ENCODE measurements around the gene STUM. TPM values are rescaled to one million over a fixed set of nuclear protein-coding genes. Genes with fewer than 3 reads are reported as not detected.

Gene STUM
- total and polyA plus RNA-seq, 2 experiments from 2014 or later = 0.23 to 1.3 TPM

DNA sequence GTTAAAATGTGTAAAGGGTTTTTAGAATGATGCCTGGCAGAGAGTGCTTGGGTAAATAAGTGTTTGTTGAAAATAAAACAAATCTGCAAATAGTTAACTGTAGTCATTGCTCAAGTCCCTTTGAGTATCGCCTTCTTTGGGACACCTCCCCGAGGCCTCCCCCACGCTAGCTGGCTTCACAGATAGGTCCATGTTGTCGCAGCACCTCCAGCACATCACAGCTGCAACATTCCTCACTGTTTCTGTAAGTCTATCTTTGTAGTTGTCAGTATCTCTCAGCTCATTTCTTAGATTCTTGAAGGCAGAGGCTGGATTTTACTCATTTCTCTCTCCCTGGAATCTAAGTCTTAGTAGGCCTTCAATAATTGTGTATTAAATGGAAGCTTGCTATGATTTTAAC is 1.6 kb upstream of the STUM start (continued):
- TF ChIP-seq, protein P1, sequence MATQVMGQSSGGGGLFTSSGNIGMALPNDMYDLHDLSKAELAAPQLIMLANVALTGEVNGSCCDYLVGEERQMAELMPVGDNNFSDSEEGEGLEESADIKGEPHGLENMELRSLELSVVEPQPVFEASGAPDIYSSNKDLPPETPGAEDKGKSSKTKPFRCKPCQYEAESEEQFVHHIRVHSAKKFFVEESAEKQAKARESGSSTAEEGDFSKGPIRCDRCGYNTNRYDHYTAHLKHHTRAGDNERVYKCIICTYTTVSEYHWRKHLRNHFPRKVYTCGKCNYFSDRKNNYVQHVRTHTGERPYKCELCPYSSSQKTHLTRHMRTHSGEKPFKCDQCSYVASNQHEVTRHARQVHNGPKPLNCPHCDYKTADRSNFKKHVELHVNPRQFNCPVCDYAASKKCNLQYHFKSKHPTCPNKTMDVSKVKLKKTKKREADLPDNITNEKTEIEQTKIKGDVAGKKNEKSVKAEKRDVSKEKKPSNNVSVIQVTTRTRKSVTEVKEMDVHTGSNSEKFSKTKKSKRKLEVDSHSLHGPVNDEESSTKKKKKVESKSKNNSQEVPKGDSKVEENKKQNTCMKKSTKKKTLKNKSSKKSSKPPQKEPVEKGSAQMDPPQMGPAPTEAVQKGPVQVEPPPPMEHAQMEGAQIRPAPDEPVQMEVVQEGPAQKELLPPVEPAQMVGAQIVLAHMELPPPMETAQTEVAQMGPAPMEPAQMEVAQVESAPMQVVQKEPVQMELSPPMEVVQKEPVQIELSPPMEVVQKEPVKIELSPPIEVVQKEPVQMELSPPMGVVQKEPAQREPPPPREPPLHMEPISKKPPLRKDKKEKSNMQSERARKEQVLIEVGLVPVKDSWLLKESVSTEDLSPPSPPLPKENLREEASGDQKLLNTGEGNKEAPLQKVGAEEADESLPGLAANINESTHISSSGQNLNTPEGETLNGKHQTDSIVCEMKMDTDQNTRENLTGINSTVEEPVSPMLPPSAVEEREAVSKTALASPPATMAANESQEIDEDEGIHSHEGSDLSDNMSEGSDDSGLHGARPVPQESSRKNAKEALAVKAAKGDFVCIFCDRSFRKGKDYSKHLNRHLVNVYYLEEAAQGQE (IDR thresholded peaks at IDR 0.05; ENCODE audit: unreplicated experiment) = no peak
- TF ChIP-seq POLR2AphosphoS5 (IDR thresholded peaks at IDR 0.05; ENCODE audit: low read depth) = no peak

DNA sequence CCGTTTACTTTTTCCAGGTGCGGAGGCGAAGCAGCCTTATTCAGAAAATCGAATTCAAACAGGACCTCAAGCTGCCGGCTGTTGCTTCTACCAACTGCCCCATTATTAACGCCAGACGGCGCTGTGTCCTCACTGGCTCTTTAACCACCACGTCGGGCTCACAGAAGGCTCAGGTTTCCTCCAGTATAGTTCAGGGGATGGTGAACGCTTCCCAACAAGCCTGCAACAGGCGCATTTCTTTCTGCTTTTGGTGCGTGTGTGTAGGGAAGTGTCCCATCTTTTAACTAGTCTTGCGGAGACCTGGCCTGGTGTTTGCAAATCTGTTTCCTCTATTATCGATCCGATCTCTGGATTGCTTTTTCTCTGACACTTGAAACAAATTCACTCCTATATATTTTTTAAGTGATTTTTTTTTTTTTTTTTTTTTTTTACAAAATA is 791 bp upstream of the STUM start:
- peak overlapping the region; percentile 53 for H3K4me3 Mint-ChIP-seq
- no peak overlapping the region for H3K27ac Mint-ChIP-seq
- H4K20me1 ChIP-seq (replicated peaks; ENCODE audit: insufficient read depth) = no peaks in the 10 kb centered on the region; the same call in 1 of the 2 replicates
- H3K36me3 Mint-ChIP-seq (ENCODE audit: low read depth) = no peaks in the 10 kb centered on the region
- H3K4me1 ChIP-seq (ENCODE audit: insufficient read depth) = peaks cover 8% of the 10 kb centered on the region
- H3K9me3 Mint-ChIP-seq = no peaks in the 10 kb centered on the region
- peaks cover 27% of the 10 kb centered on the region for H3K4me1 Mint-ChIP-seq
- H3F3A ChIP-seq (replicated peaks; ENCODE audit: low read depth) = no peaks in the 10 kb centered on the region
- no peak overlapping the region for H2AFZ ChIP-seq
- peak overlapping the region; percentile 69; the same call in 1 of the 2 replicates for H3K4me3 ChIP-seq
- peak overlapping the region; percentile 93; the same call in 1 of the 2 replicates for H3K4me2 ChIP-seq
- no peaks in the 10 kb centered on the region for H3K79me2 ChIP-seq (replicated peaks; ENCODE audit: insufficient read depth)
- no peaks in the 10 kb centered on the region for H3K9me2 ChIP-seq (ENCODE audit: insufficient read depth)
- H3K27me3 ChIP-seq (ENCODE audit: insufficient read depth) = peaks cover 58% of the 10 kb centered on the region
- no peak overlapping the region for H3K27ac ChIP-seq (ENCODE audit: low read depth)
- H3K36me3 ChIP-seq (ENCODE audit: insufficient read depth) = no peaks in the 10 kb centered on the region
- H3K27me3 Mint-ChIP-seq (ENCODE audit: insufficient read depth, low read depth, poor library complexity) = peaks cover 50% of the 10 kb centered on the region
- peak; percentile 73 for ATAC-seq
- DNase-seq (ENCODE audit: low spot score) = peak; percentile 97
- TF ChIP-seq ZNF331 (CRISPR knock-in tag; IDR thresholded peaks at IDR 0.05; ENCODE audit: low read depth) (no peak), CREB1 (CRISPR knock-in tag; IDR thresholded peaks at IDR 0.05; ENCODE audit: low read depth) (peak; percentile 56; the same call in 1 of the 2 replicates), JUNB (IDR thresholded peaks at IDR 0.05; ENCODE audit: unreplicated experiment) (no peak), NANOG (IDR thresholded peaks at IDR 0.05; ENCODE audit: borderline replicate concordance) (no peak)
- TF ChIP-seq, protein P2, sequence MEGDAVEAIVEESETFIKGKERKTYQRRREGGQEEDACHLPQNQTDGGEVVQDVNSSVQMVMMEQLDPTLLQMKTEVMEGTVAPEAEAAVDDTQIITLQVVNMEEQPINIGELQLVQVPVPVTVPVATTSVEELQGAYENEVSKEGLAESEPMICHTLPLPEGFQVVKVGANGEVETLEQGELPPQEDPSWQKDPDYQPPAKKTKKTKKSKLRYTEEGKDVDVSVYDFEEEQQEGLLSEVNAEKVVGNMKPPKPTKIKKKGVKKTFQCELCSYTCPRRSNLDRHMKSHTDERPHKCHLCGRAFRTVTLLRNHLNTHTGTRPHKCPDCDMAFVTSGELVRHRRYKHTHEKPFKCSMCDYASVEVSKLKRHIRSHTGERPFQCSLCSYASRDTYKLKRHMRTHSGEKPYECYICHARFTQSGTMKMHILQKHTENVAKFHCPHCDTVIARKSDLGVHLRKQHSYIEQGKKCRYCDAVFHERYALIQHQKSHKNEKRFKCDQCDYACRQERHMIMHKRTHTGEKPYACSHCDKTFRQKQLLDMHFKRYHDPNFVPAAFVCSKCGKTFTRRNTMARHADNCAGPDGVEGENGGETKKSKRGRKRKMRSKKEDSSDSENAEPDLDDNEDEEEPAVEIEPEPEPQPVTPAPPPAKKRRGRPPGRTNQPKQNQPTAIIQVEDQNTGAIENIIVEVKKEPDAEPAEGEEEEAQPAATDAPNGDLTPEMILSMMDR (conservative IDR thresholded peaks at IDR 0.05; ENCODE audit: low read depth in 2 of 2) = peak; percentile 92 to 99
